AG20443 (cell line): Measurements from ENCODE around the gene BECN2.

Experiments used
- DNase-seq: peaks from one replicate; pipeline ENCODE4 v3.0.0; 2012; ENCODE audit warnings: low spot score, mixed read lengths

Gene BECN2, protein sequence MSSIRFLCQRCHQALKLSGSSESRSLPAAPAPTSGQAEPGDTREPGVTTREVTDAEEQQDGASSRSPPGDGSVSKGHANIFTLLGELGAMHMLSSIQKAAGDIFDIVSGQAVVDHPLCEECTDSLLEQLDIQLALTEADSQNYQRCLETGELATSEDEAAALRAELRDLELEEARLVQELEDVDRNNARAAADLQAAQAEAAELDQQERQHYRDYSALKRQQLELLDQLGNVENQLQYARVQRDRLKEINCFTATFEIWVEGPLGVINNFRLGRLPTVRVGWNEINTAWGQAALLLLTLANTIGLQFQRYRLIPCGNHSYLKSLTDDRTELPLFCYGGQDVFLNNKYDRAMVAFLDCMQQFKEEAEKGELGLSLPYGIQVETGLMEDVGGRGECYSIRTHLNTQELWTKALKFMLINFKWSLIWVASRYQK

GRCh38 chr1:241957692-241958494, at the start of gene BECN2:
Gene BECN2, plus strand, starts transcription at chr1:241957767. Its CDS starts 0 bp downstream, at chr1:241957767.
- no peak for DNase-seq

GRCh38 chr1:241916196-241916595, 41.4 kb upstream of the BECN2 start:
- DNase-seq: no peak

DNA sequence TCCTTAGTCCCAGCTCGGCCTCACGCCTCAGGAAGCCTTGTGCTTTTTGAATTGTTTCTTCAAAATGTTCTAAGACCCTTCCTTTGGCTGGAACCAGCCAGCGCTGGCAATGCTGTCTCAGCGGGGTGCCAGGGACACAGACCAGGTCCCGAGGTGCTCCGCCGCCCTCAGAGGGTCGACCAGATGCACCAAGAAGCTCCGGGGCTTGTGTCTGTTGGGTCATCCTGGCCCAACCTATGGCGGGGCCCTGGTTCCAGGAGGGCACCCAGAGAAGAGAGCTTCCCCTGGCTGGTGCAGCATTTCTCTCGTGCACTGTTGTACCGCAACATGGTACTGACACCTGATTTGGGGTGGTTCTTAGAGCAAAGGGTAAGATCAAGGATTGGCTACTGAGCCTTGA, 40.1 kb upstream of the BECN2 start:
- no peak for DNase-seq

- DNase-seq: peak; percentile 89
These were observed 38.7 kb upstream of the BECN2 start for GRCh38 chr1:241918879-241919278.

DNA sequence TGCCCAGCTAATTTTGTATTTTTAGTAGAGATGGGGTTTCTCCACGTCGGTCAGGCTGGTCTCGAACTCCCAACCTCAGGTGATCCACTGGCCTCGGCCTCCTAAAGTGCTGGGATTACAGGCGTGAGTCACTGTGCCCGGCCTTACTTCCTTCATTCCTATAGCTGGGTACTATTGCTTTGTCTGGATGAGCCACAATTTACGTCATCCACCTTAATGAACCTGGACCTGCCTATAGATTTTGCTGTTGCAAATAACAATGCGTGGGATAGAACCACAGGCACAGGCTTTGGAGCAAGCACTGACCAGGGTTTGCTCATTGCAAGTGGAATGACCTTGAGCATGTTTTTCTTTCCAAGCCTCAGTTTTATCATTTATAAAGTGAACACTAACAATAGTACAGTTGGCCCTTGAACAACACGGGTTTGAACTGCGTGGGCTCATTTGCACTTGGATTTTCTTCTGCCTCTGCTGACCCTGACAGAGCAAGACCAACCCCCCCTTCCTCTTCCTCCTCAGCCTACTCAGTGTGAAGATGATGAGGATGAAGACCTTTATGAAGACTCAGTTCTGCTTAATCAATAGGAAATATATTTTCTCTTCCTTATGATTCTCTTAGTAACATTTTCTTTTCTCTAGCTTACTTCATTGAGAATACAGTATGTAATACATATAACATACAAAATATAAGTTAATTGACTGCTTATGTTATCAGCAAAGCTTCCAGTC, 33.3 kb upstream of the BECN2 start:
- DNase-seq: no peak

- no peak for DNase-seq
These were observed 31.4 kb upstream of the BECN2 start for GRCh38 chr1:241926141-241926540.

- DNase-seq: no peak
These were observed 30.2 kb upstream of the BECN2 start for GRCh38 chr1:241927321-241927720.

DNA sequence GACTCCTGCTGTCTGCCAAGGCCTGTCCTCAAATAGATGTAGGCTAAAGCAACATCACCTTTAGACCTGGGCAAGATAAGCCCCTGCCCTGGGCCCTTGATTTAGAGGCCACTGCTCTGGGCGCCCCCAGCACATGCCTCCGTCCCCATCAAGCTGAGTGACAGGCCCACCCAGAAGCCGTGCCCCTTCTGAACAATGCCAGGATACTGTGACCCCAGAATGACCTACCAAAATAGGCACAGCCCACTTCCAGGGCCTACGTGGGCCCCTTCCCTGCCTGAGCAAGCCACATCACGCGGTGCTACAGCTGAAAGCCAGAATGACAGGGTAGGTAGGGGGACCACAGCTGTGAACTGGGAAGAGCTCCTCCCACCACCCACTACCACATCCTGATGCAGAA, 24.7 kb upstream of the BECN2 start:
- no peak for DNase-seq

DNA sequence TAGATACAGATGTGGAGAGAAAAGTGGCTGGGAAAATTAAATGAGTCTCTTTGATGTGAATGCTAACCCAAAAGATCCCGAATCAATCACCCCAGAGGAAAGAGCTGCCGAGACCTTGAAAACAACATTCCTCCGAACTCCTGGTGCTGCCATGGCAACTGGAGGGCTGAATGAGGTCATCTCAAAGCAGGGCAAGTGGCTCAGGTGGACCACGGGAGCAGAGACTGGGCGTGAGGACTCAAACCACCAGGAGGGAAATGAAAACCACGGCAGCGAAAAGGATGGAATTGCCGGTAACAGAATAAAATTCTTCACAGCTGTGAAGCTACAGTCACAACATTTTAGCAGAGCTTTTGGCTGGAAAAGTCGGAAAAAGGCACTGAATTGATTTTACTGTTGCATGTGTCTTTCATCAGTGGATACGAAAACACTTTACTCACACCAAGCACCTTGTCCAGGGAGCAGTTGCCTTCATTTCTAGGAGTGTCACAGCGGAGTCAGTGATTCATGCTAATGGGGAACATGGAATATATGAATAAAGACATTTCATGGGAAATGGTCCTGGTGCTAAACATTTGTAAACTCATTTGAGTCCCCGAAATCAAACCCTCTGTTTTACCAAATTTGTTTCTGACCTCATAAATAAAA, 23.2 kb upstream of the BECN2 start:
- peak; percentile 88 for DNase-seq

- no peak for DNase-seq
These were observed 22.7 kb upstream of the BECN2 start for GRCh38 chr1:241934866-241935265.

DNA sequence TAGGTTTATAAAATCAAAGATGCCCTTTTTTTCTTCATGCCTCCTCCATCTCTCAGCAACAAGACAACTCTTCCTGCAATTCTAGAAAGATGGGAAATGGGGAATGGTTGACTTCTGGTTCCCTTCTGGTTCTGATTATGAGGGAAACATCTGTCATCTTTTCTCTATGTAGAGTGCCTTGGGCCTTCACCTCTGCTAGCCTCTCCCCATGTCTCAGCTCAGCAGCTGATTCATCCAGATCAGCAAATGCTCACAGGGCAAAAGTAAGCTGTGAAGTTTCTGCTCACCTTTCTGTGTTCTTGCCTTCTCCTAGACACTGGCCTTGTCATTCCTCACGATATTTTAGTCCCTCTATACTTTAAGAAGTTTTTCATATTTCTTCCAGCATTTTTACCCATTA, 17.8 kb upstream of the BECN2 start:
- DNase-seq: no peak

DNA sequence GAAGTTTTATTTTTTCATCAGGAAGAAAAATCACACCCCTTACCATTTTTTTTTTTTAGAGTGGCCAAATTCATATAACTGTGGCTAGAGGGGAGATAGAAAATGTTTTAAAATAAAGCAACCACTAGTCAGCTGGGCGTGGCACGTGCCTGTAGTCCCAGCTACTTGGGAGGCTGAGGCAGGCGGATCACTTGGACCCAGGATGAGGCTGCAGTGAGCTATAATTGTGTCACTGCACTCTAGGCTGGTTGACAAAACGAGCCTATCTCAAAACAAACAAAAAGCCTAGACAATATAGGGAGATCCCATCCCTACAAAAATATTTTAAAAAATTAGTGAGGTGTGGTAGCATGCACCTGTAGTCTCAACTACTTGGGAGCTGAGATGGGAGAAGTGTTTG, 14.8 kb upstream of the BECN2 start:
- DNase-seq: no peak

- no peak for DNase-seq
These were observed 13.3 kb upstream of the BECN2 start for GRCh38 chr1:241944300-241944699.

DNA sequence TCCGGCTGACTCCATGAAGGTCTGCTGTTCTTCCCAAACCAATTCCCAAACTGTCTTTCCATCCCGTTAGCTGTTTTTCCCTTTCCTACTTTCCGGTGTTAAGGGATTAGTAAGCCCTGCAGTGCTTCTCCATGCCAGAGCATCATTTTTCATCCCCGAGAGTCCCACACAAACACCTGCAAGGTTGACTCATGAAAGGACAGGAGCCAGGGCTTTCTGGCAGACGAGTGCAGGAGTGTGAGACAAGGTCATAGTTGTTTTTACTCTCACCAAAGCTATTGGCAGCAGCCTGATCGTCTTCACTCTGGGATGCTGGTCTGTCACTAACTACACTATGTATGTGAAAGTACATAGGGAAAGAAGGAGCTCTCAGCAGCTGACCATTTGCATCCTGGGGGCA, 10.2 kb upstream of the BECN2 start:
- DNase-seq: no peak

- DNase-seq: peak; percentile 85
These were observed 7.2 kb upstream of the BECN2 start for GRCh38 chr1:241950390-241950789.

DNA sequence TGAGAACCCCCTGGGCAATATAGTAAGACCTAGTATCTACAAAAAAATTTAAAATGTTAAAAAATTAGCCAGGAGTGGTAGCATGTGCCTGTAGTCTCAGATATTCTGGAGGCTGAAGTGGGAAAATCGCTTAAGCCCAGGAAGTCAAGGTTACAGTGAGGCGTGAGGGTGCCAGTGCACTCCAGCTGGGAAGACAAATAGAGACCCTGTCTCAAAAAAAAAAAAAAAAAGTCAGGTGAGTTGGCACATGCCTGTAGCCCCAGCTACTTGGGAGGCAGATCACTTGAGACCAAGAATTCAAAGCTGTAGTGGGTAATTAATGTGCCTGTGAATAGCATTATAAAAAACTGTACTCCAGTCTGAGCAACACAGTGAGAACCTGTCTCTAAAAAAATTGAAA, 4.6 kb downstream of the BECN2 start:
- DNase-seq: no peak

- no peak for DNase-seq
These were observed 6.2 kb downstream of the BECN2 start for GRCh38 chr1:241963722-241964121.

DNA sequence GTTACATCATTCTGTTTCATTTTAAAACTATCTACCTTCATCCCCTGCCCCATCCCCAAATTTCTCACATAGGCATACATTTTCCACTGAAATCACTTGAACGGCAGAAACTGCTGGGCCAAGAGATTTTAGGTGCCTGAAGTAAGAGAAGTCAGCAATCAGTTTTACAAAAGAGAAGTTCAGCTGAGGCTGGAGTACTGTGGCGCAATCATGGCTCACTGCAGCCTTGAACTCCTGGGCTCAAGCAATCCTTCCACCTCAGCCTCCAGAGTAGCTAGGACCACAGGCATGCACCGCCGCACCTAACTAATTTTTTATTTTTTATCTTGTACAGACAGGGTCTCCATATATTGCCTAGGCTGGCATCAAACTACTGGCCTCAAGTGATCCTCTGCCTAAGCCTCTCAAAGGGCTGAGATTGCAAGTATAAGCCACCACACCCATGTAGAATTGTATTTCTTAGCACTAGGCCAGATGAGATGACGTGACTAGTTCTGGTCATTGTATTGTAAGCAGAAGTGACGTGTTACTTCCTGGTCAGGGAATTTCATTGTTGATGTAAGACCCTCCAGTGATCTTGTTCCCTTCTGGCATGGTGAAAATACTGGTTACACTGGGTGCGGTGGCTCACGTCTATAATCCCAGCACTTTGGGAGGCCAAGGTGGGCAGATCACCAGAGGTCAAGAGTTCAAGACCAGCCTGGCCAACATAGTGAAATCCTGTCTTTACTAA, 7.1 kb downstream of the BECN2 start:
- DNase-seq: no peak

GRCh38 chr1:241968611-241969010, 11.0 kb downstream of the BECN2 start:
- DNase-seq: no peak

DNA sequence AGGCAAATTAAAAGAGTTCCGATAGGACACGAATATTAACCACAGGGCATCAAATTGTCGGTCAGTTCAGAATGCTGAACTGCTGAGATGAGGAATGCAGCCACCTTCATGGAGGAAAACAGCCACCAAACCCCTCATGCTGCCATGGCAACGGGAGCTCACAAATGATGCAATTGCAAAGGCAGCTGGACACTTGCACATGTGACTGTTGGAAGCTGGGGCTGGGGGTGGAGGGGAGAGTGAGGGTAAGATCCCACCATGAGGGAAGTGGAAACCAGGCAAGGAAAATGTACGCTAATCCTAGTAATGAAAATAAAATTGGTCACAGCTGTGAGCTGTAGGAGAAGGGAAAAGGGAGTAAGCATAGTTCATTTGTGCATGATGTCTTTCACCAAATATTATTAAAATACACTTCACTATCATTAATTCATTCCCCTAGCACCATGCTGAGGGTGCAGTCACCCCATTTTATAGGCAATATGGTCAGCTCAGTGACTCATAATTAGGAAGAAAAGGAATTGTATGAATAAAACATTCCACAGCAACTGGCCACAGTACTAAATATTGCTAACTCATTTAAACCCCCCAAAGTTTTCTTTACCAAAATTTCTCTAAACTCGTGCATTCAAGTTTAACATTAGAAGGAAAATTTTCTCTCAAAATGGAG, 15.3 kb downstream of the BECN2 start:
- peak; percentile 65 for DNase-seq

- DNase-seq: no peak
These were observed 18.7 kb downstream of the BECN2 start for GRCh38 chr1:241976229-241976628.
